Left renal pelvis (tissue), 4 donors: ENCODE measurements around the gene CNTLN. TPM values are rescaled to one million over a fixed set of nuclear protein-coding genes. Genes with fewer than 3 reads are reported as not detected.
"Not testable (repeated sequence)": the region's sequence is repeated elsewhere in the genome, so short reads cannot be mapped to it uniquely, and the experiment has no call there.

Experiments used
- DNase-seq, 4 donors: peaks; one replicate each; pipeline ENCODE4 v3.0.0-alpha.2; 2013; ENCODE audit warnings: low read depth in 4 of 4, low spot score in 3 of 4
- polyA plus RNA-seq, 4 donors: library from polyadenylated mRNA; unstranded; fragments of 120-200 nt; gene quantifications; one replicate each; pipeline ENCODE4 v1.2.1, GENCODE V29; 2013; ENCODE audit not compliant: insufficient read length in 4 of 4

The CNTLN gene
- polyA plus RNA-seq, 4 donors = 11.4 to 23.1 (median 15.1) TPM

- no peak for DNase-seq
Measured at GRCh38 chr9:17185481-17186029, 50.7 kb downstream of the CNTLN start.

GRCh38 chr9:17191082-17191481, 56.2 kb downstream of the CNTLN start:
- no peak for DNase-seq

GRCh38 chr9:17204611-17205152, 69.8 kb downstream of the CNTLN start:
- DNase-seq = no peak

DNA sequence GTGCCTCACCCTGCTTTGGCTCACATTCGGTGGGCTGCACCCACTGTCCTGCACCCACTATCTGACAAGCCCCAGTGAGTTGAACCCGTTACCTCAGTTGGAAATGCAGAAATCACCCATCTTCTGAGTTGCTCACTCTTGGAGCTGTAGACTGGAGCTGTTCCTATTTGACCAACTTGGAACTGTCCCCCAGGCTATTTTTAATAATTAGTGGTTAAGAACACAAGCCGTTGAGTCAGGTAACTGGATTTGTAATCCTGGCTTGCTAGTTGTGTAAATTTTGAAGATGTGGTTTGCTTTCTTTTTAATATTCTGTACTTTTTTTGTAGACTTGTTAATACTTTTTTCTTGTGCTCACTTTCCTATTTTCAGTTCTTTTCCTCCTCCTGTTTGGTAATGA, 81.2 kb downstream of the CNTLN start:
- no peak for DNase-seq

- no peak for DNase-seq
Measured at GRCh38 chr9:17216646-17217045, 81.8 kb downstream of the CNTLN start.

GRCh38 chr9:17217272-17217671, 82.4 kb downstream of the CNTLN start:
- DNase-seq = no peak

DNA sequence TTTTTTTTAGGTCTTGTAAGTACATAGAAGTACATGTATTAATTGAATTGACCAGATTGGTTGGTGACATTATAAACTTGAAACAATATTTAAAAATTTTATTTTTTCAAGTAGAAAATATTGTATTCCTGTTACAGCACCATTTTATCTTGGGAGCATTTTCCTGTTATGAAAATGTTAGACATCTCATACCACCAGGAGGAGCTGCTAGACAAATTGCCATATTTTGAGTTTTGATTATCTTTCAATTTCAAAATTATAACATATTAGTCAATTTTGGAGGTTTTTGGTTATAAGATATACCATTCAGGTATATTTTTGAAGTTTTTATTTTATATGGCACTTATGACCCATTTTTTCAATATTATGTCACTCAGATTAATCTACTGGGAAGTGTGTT, 84.4 kb downstream of the CNTLN start:
- DNase-seq = no peak

GRCh38 chr9:17222932-17223331, 88.1 kb downstream of the CNTLN start:
- no peak for DNase-seq

DNA sequence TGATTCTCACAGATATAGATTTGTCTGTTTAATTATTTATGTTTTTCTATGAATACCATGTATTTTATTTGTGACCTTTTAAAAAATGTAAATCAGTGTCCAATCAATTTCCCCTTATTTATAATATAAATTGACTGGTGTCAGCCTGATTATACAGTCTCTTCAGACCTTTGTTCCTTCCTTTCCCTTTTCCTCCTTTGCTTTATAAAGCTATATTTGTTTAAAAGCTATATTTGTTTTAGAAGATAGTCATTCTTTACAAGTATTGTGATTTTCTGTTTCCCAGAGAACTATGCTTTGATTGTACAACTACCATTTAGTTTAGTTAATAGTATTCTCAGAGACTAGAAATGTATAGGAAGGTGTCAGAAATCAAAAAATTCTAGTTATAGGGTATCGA, 90.6 kb downstream of the CNTLN start:
- DNase-seq = no peak

- no peak for DNase-seq
Measured at GRCh38 chr9:17229945-17230560, 95.2 kb downstream of the CNTLN start.

DNA sequence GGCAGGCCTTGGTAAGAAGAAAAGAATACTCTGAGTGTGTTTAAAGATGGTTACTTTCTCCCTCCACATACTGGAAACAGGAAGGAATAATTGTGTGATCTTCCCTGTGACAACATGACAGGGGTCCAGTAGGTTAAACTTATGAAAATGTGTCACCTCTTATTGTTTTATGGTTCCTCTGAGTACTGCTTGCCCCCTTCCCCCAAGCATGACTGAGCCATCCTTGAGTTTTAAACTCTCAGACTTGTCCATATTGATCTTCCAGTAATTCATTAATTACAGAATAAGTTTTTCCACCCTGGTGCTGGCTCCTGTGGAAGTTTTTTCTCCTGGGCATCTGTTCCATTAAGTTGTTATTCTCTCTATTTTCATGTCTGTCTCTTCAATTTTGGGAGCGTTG, 95.8 kb downstream of the CNTLN start:
- no peak for DNase-seq

DNA sequence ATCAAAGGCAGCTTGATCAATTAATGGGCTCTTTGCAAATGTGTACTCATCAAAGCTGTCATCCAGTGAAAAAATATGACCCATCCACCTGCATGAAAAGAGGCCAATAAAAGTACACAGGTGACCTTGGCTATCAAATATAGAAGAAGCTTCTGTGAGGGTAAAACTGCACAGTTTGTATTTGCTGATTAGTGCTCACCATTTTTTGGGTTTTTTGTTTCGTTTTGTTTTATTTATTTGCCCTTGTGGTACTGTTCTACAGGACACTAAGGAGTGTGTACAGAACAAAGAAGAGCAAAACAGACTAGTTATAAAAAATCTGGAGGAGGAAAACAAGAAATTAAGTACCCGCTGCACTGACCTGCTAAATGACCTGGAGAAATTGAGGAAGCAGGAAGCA, 101.3 kb downstream of the CNTLN start:
- DNase-seq = no peak

DNA sequence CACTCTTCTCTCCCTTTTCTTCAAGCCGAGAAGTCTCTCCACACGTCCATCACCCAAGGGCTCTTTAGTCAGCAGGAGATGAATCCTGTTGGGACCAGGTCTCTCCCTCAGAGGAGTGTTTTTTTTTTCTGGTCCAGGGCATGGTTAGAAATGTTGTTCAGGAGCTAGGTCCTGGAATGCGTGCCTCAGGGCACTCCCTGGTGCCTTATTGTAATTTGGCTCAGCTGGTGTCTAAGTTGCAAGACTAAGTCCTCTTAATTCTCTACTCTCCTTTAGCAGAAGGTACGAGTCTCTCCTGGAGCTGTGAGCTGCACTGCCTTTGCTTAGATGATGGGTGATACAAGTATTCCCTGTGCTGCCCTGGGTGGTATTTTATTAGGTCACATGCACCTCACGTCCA, 111.9 kb downstream of the CNTLN start:
- no peak for DNase-seq

DNA sequence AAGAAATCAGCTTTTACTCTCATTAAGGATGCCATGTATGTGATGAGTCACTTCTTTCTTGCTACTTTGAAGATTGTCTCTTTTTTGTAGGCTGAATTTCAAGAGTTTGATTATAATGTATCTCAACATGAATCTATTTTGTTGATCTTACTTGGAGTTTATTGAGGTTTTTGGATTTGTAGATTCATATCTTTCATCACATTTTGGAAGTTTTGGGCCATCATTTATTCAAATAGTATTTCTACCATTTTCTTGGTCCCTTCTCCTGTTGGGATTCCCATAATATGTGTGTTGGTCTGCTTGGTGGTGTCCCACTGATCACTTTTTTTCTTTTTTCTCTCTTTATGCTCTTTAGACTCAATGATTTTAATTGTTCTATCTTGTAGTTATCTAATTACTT, 116.3 kb downstream of the CNTLN start:
- no peak for DNase-seq

- DNase-seq = not testable (repeated sequence)
Measured at GRCh38 chr9:17268531-17269188, 133.8 kb downstream of the CNTLN start.

- DNase-seq = no peak
Measured at GRCh38 chr9:17269799-17270198, 135.0 kb downstream of the CNTLN start.

- DNase-seq = no peak
Measured at GRCh38 chr9:17272536-17272935, 137.7 kb downstream of the CNTLN start.

DNA sequence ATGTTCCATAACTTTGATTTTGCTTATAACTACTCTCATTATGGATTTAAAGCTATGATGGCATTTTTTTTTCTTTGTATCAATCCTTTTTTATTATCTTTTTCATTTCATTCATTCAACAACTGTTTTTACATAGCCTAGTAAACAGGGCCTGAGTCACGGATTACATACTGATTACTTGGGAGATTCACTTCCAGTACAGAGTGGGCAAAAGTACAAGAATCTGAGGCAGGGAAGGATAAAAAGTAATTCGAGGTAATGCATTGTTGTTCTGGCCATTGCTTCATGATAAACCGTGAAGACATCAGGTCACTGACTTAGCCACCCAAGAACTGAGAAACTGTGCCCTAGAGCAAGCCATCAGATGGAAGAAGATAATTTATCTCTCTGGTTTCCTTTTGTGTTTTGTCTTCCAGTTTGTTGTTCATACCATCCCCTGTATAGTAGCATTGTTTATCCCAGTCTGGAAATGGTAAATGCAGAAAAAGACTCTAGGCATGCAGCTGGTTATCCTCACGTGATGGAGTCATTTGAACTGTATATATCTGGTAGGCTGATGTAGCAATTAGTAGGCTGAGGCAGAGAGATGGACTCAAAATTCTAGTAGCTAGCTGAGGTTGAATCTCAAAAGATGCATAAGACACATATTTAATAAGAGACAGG, 145.6 kb downstream of the CNTLN start:
- no peak for DNase-seq

DNA sequence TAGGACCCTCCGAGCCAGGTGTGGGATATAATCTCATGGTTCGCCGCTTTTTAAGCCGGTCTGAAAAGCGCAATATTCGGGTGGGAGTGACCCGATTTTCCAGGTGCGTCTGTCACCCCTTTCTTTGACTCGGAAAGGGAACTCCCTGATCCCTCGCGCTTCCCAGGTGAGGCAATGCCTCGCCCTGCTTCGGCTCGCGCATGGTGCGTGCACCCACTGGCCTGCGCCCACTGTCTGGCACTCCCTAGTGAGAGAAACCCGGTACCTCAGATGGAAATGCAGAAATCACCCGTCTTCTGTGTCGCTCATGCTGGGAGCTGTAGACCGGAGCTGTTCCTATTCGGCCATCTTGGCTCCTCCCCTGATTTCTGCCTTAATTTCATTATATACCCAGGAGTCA, 155.8 kb downstream of the CNTLN start:
- DNase-seq = not testable (repeated sequence)

- no peak for DNase-seq
Measured at GRCh38 chr9:17291766-17292165, 156.9 kb downstream of the CNTLN start.

DNA sequence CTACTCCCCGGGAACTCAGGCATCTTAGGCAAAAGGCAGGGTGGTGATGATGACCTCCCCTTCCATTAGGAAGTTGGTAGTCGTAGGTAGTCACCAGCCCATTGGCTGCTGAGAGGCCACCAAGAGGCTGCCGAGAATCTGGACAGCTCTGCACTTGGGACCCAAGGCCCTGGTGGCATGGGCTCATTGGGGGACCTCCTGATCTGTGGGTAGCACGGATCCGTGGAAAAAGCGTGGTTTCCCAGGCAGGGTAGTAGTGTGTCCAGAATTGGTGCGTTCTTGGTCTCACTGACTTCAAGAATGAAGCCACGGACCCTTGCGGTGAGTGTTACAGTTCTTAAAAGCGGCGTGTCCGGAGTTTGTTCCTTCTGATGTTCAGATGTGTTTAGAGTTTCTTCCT, 158.8 kb downstream of the CNTLN start:
- no peak for DNase-seq
